HepG2 (cell line): ENCODE results near the gene RAB40C. TPM values are rescaled to one million over a fixed set of nuclear protein-coding genes. Genes with fewer than 3 reads are reported as not detected.

ENCODE experiments used
- DBP ChIP-seq: sonication (generic); formaldehyde crosslinking; IDR thresholded peaks from 2 replicates; pipeline ENCODE4 v1.4.0; 2020; ENCODE audit warnings: missing genetic modification reagents; ENCODE audit errors: not compliant biosample characterization
- MIER2 ChIP-seq: IDR thresholded peaks from 2 replicates; pipeline ENCODE4 v1.6.1; 2016; ENCODE audit warnings: missing biosample characterization, missing genetic modification reagents
- MNT ChIP-seq: fragments of 450-650 bp; IDR thresholded peaks from 2 replicates; pipeline ENCODE4 v1.6.1; 2016
- MYPOP ChIP-seq: sonication (generic); formaldehyde crosslinking; IDR thresholded peaks from 2 replicates; pipeline ENCODE4 v1.8.1; 2023; ENCODE audit warnings: mild to moderate bottlenecking, moderate library complexity, missing genetic modification reagents
- NKX3-1 ChIP-seq: sonication (generic); formaldehyde crosslinking; IDR thresholded peaks from 2 replicates; pipeline ENCODE4 v1.5.0; 2020; ENCODE audit warnings: missing genetic modification reagents
- SATB2 ChIP-seq: sonication (generic); formaldehyde crosslinking; IDR thresholded peaks from 2 replicates; pipeline ENCODE4 v1.5.0; 2020; ENCODE audit warnings: missing genetic modification reagents
- THAP11 ChIP-seq: IDR thresholded peaks from 2 replicates; pipeline ENCODE4 v1.6.1; 2016; ENCODE audit warnings: missing biosample characterization, missing genetic modification reagents
- U2AF1 ChIP-seq: fragments of 200-400 bp; formaldehyde crosslinking; optimal IDR thresholded peaks from 2 replicates; pipeline ENCODE3; 2017; ENCODE audit warnings: mild to moderate bottlenecking, low read depth, low read length
- ZBTB26 ChIP-seq: IDR thresholded peaks from 2 replicates; pipeline ENCODE4 v1.6.1; 2016; ENCODE audit warnings: missing compliant biosample characterization, missing genetic modification reagents, borderline replicate concordance
- ZNF138 ChIP-seq: sonication (generic); formaldehyde crosslinking; IDR thresholded peaks from 2 replicates; pipeline ENCODE4 v1.5.0; 2020; ENCODE audit warnings: mild to moderate bottlenecking, low read depth, missing genetic modification reagents
- ZNF275 ChIP-seq: sonication (generic); formaldehyde crosslinking; IDR thresholded peaks from 2 replicates; pipeline ENCODE4 v1.8.0; 2022; ENCODE audit warnings: missing genetic modification reagents, mild to moderate bottlenecking, inconsistent platforms, borderline replicate concordance
- ZNF570 ChIP-seq: sonication (generic); formaldehyde crosslinking; IDR thresholded peaks from 2 replicates; pipeline ENCODE4 v1.4.0; 2020; ENCODE audit warnings: mild to moderate bottlenecking, missing genetic modification reagents, borderline replicate concordance
- ZNF646 ChIP-seq: sonication (generic); formaldehyde crosslinking; IDR thresholded peaks from 2 replicates; pipeline ENCODE4 v1.9.0; 2021; ENCODE audit warnings: mild to moderate bottlenecking, missing genetic modification reagents
- polyA plus RNA-seq, 8 experiments: library from polyadenylated mRNA; depleted of rRNA in 3 of 8; stranded (reverse) in 7 of 8; unstranded in 1 of 8; fragments of >200 nt; fragmentation: Illumina TruSeq in 4 of 8; extraction: Trizol in 4 of 8; gene quantifications; 2 replicates each; pipeline versions ENCODE4 v1.2.1 to v1.2.3, GENCODE V29; 2011 to 2016; ENCODE audit warnings: low read depth in 4 of 8, missing spikeins in 1 of 8, mixed read lengths in 1 of 8; ENCODE audit not compliant: insufficient read depth in 1 of 8
- total RNA-seq, 5 experiments: library from RNA; depleted of rRNA; stranded (reverse); fragments of >200 nt; fragmentation: Illumina TruSeq; extraction: Trizol; gene quantifications; 2 replicates each; pipeline ENCODE4 v1.2.3, GENCODE V29; 2016; ENCODE audit warnings: low read depth in 1 of 5

Gene RAB40C
- total and polyA plus RNA-seq, 2 of the 13 experiments (the other 11 are each of a cell fraction or from before 2014, with no cell fraction given), result 7.7 to 11.5 TPM

- no peak for TF ChIP-seq ZNF646
- TF ChIP-seq NKX3-1 (CRISPR knock-in tag), result peak; percentile 56
- TF ChIP-seq MIER2 (CRISPR knock-in tag), result no peak
- no peak; the same call in 1 of the 2 replicates for TF ChIP-seq ZNF138 (CRISPR knock-in tag)
- no peak for TF ChIP-seq SATB2
- TF ChIP-seq DBP (CRISPR knock-in tag), result no peak
- 0 out of 2 replicates have a peak, but pooled peaks have one; percentile 58 for TF ChIP-seq ZBTB26
- TF ChIP-seq U2AF1, result peak; percentile 52
- TF ChIP-seq MNT, result peak; percentile 77
- TF ChIP-seq MYPOP (CRISPR knock-in tag), result peak; percentile 91
- peak; percentile 86; the same call in 1 of the 2 replicates for TF ChIP-seq ZNF275 (CRISPR knock-in tag)
- peak; percentile 92 for TF ChIP-seq THAP11 (CRISPR knock-in tag)
- TF ChIP-seq ZNF570 (CRISPR knock-in tag), result no peak
Measured at GRCh38 chr16:648781-649589, 59.1 kb downstream of the RAB40C start, which contains the start of gene WDR90 (continued).
